NK-92 (cell line): ENCODE data around the gene FSTL4.

Experiments
- DNase-seq: peaks from one replicate; lab custom pipeline; 2025; ENCODE audit not compliant: unreplicated experiment; lab: John Stamatoyannopoulos, UW

FSTL4 gene

GRCh38 chr5:133354323-133355185 lies 257.8 kb downstream of the FSTL4 start:
- DNase-seq, result no peak

DNA sequence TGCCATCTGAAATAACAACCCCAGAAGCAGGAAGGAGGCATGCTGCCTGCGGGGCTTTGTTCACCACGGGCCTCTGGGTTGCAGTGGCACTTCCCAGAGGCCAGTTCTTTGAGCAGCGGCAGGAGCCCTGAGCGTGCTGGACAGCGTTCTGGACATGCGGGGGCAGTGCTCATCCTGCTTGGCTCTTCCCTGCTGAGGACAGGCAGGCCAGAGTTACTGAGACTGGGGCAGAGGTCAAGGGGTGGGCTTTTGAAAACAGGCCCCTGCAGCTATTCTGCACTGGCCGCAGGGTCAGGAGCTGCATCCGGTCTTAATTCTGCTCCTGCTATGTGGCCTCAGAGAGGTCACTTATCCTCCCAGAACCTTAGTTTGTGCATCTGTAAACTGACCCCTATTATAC lies 258.6 kb downstream of the FSTL4 start:
- DNase-seq, result no peak

DNA sequence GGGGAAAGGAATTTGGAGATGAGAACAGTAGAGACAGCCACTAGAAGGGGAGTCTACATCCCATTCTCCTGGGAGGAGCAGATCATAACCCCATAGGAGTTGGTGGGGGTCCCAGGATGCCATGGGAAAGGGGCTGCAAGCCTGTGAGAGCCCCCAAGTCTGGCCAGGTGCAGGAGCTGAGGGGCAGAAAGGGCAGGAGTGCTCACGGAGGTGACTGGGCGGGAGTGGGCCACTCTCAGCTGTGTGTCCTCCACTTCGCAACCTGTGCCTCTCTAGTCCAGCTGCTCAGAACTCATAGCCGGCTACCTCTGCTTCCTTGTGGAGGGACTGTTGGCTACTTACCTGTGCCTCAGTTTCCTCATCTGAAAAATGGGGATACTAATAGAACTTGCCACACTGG lies 263.9 kb downstream of the FSTL4 start:
- DNase-seq, result no peak

- DNase-seq, result no peak
Observed at GRCh38 chr5:133347039-133347438, 265.3 kb downstream of the FSTL4 start.

DNA sequence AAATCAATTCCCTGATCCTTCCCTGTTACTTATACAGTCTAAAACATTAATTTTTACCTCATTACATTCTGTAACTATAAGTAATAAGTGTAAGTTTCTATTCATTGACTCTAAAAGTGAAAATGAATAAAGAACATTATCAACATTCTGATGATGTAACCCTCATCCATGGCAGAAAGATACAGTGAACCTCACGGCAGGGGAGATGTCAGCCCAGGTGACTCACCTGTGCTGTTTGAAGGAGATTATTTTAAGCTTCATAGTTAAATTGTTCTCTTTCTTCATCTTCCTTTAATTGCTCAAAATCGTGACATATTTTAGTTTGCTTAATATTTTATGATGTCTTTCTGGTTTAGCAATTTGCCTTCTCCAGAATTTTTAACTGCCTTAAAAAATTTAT lies 268.1 kb downstream of the FSTL4 start:
- DNase-seq, result no peak

- DNase-seq, result no peak
Observed at GRCh38 chr5:133343196-133343595, 269.1 kb downstream of the FSTL4 start.

GRCh38 chr5:133341915-133342710 lies 270.2 kb downstream of the FSTL4 start:
- DNase-seq, result no peak

DNA sequence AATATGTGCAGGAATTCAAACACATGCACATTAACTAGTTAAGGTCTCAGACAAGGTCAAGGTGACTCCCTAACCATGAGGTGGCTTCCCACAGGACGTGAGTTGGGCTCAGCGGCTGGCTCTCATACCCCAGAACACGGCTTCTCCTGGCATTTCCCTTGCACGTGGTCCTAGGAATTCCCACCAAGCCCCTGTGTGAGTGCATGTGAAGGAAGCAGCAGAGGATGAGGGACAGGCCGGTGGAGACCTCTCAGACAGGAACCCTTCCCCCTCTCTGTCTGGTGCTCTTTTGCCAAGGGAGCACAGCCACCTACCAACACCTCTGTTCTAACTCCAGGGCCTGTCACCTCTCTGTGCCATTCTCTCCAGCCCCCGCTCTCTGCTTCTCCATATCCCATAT lies 271.0 kb downstream of the FSTL4 start:
- no peak for DNase-seq

GRCh38 chr5:133340822-133341221 lies 271.5 kb downstream of the FSTL4 start:
- no peak for DNase-seq

DNA sequence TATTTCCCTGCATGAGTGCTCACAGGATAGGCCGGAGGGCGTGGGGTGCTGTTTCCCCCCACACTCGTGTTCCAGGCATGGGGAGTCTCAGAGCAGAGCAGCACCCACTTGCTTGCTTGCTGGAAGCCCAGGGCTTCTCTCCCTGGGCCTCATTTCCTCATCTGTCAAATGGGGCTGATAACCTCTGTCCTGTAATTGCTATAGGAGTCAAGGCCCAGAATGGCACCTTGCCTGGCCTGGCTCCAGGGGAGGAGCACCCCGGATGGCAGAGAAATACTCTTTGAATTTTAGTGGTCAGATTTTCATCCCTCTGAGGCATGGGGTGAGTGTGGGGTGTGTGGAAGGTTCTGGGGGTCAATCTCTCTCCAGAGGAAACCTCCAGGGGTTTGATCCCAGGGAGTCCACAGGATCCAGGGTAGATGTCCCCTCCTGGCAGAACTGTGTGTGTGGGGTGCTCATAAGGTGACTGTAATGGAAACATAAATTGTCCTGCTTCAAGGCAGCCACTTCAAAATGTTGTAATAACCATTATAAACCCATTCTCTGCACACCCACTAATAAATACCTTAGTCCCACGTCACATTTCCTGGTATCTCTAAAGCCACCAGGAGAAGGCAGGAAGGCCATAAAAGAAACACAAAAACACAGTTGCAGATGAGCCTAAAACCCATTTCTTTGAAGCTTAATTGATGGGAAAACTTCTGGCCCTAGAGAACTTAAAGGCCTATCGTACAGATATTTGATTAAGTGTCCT lies 272.2 kb downstream of the FSTL4 start:
- no peak for DNase-seq

DNA sequence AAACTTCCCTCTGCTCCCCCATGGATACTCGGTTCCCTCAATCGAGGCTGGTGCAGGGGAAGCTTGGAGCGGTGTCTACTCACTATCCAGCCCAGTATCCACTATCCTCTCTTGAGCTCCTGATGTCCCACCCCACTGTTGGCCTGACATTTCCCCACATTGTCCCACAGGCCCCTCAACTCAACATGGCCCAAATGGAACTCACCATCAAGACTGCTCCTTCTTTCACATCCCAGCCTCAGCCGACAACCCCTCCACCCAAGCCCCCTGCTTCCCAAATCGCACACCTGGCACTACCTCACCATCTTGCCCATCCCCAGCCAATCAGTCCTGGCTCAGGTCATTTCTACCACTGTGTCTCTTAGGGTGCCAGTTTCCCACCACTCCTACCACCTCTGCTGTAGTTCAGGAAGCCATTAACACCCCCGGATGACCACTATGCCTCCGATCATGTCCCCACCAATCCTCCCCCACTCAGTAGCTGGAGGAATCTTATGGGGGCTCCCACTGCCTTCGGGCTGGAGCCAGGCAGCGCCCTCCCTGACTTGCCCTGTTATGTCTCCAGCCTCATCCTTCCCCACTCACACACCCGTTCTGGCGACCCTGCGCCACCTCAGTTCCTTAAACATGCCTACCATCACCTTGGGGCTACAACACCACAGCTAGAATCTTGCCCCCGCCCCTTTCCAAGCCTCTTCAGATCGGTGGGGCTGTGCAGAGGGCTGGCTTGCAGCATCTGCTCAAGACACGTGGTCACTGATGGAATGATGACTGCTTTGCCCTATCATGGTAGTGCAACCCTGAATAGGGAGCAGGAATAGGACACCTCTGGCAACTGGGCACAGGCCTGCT lies 273.6 kb downstream of the FSTL4 start:
- no peak for DNase-seq

- DNase-seq, result no peak
Observed at GRCh38 chr5:133337795-133338445, 274.4 kb downstream of the FSTL4 start.

DNA sequence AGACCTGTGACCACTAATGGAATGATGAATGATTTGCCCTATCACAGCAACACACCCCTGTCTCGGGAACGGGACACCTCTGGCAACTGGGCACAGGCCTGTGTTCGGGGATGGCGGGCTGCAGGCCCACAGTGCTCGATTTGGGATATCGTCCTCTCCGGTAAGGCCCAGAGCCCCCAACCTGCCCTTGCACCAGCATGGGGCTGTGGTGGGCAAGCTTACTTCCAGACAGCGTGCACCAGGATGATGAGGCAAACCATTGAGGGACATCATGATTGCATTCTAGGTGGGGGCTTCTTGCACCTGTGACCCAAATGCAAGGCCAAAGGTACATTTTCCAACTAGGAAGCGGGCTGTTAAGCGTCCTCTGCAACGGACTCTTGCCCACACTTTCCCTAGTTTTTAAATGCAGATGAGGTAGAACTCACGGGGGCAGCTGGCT lies 275.4 kb downstream of the FSTL4 start:
- no peak for DNase-seq

GRCh38 chr5:133336121-133336968 lies 276.0 kb downstream of the FSTL4 start:
- DNase-seq, result no peak

- DNase-seq, result no peak
Observed at GRCh38 chr5:133334796-133335639, 277.3 kb downstream of the FSTL4 start.

- no peak for DNase-seq
Observed at GRCh38 chr5:133333326-133334150, 278.8 kb downstream of the FSTL4 start.

DNA sequence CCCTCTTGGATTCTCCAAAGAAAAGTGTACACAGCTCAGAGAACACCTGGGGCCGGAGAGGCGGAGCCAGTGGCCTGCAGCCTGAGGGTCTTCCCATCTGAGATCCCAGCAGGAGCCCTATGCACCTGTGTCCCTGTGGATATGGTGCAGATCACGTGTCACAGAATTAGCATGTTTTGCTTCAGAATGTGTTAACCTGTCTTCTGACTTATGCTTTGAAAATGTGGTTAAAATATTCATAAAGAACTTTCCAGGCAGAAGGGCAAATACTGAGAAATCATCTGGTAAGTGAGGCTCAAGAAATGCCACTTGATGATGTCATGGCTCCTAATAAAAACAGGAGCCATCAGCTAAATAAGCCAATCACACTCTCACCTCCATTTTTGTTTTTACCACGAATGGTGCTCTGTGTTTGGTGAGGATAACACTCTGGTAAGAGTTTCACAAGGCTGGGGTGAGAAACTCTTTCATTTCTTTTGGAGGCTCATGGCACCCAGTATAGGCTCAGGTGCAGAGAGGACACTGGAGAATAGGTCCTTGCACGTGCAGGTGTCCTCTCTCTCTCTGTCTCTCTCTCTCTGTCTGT lies 279.8 kb downstream of the FSTL4 start:
- no peak for DNase-seq
